H1 (cell line): ENCODE results near the gene BABAM2. TPM values are rescaled to one million over a fixed set of nuclear protein-coding genes. Genes with fewer than 3 reads are reported as not detected.

Source experiments
- BCL11A ChIP-seq, 2 experiments: IDR thresholded peaks; one replicate each; pipeline ENCODE4 v1.6.1; 2011; ENCODE audit warnings: low read depth in 2 of 2, low read length in 2 of 2, mild to moderate bottlenecking in 2 of 2
- CREB1 ChIP-seq: IDR thresholded peaks from 2 replicates; pipeline ENCODE4 v1.6.1; 2012; ENCODE audit warnings: inconsistent platforms
- HDAC6 ChIP-seq: IDR thresholded peaks from one replicate; pipeline ENCODE4 v1.7.1; 2012; ENCODE audit warnings: low read depth, mild to moderate bottlenecking, inconsistent platforms, low read length, moderate library complexity
- JUN ChIP-seq: IDR thresholded peaks from 2 replicates; pipeline ENCODE4 v1.6.1; 2011; ENCODE audit warnings: low read depth, mild to moderate bottlenecking, improper control_type of control experiment, low read length
- JUND ChIP-seq: IDR thresholded peaks from 2 replicates; pipeline ENCODE4 v1.6.1; 2011; ENCODE audit warnings: mild to moderate bottlenecking, improper control_type of control experiment, low read length
- KDM5A ChIP-seq: fragments of 200-600 bp; IDR thresholded peaks from 2 replicates; pipeline ENCODE4 v1.7.1; 2012; ENCODE audit warnings: mild to moderate bottlenecking, low read length, inconsistent platforms, mixed read lengths
- NANOG ChIP-seq: IDR thresholded peaks from 2 replicates; pipeline ENCODE4 v1.6.1; 2011; ENCODE audit warnings: low read length, low read depth, mild to moderate bottlenecking, inconsistent platforms; ENCODE audit not compliant: insufficient read depth, poor library complexity, severe bottlenecking
- PHF8 ChIP-seq: fragments of 200-600 bp; sonication (generic); conservative IDR thresholded peaks from 2 replicates; pipeline ENCODE4 v1.7.1; 2012; ENCODE audit warnings: low read depth, mild to moderate bottlenecking, inconsistent platforms, low read length, moderate library complexity
- polyA plus RNA-seq, 7 experiments: library from polyadenylated mRNA; depleted of rRNA in 3 of 7; stranded (reverse) in 5 of 7; unstranded in 2 of 7; fragments of >200 nt in 5 of 7; fragments of 200-250 nt in 2 of 7; gene quantifications; 1 replicate in 5 of 7; 2 replicates in 1 of 7; 4 replicates in 1 of 7; pipeline versions ENCODE4 v1.2.1 to v1.2.3, GENCODE V29; 2011 to 2013; ENCODE audit warnings: missing spikeins in 2 of 7, mixed read lengths in 2 of 7
- total RNA-seq: library from RNA; stranded (reverse); fragmentation: NEBNext Ultra II Directional; extraction: Animal tissue kit (Norgen Biotek cat#: 25700); gene quantifications from 2 replicates; pipeline ENCODE4 v1.2.1, GENCODE V29; 2021
- TF ChIP-seq, protein P1 (sequence below): fragments of 300-600 bp; sonication (generic); IDR thresholded peaks from 2 replicates; pipeline ENCODE4 v1.7.1; 2012; ENCODE audit warnings: low read length, moderate library complexity, mild to moderate bottlenecking, inconsistent platforms; ENCODE audit not compliant: insufficient replicate concordance
- TF ChIP-seq, protein P2 (sequence below): IDR thresholded peaks from 2 replicates; pipeline ENCODE4 v1.6.1; 2011; ENCODE audit warnings: low read depth, mild to moderate bottlenecking, low read length; ENCODE audit not compliant: insufficient read depth

BABAM2 gene
- total and polyA plus RNA-seq, 2 of the 8 experiments (the other 6 are each of a cell fraction or from before 2014, with no cell fraction given), result 15.8 to 20.9 TPM

DNA sequence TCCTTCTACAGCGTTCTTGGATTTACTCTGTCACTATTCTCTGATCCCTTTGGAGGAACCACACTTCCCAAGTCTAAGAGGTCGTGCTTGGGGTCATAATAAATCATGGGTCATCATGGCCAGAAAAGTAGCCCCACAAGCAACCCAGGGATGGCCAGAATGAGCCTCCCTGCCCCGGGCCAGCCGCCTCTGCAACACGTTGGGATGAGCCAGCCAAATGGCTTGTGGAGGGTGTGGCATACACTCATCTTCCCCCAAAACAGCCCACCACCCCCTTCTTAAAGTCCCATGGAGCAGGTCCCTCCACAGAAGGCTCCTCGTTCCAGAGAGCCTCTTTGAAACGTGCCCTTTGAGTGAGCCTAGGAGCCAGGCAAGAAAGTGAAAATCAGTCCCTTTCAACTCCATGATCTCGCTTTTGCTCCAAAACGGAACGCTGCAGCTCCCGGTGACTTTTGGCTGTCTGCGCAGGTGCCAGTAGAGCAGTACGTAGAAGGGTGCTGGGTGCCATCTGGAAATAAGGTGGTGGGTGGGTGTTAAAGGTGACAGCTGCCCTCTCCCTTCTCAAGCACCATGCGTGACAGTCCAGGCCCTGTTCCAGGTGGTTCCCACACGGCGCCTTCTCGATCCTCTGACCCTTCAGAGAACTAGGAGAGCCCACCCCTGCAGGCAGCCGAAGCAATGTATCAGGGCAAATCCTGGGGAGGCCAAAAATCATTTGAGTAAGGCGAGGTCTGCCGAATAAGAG, 453.6 kb downstream of the BABAM2 start (continued):
- TF ChIP-seq, protein P1, sequence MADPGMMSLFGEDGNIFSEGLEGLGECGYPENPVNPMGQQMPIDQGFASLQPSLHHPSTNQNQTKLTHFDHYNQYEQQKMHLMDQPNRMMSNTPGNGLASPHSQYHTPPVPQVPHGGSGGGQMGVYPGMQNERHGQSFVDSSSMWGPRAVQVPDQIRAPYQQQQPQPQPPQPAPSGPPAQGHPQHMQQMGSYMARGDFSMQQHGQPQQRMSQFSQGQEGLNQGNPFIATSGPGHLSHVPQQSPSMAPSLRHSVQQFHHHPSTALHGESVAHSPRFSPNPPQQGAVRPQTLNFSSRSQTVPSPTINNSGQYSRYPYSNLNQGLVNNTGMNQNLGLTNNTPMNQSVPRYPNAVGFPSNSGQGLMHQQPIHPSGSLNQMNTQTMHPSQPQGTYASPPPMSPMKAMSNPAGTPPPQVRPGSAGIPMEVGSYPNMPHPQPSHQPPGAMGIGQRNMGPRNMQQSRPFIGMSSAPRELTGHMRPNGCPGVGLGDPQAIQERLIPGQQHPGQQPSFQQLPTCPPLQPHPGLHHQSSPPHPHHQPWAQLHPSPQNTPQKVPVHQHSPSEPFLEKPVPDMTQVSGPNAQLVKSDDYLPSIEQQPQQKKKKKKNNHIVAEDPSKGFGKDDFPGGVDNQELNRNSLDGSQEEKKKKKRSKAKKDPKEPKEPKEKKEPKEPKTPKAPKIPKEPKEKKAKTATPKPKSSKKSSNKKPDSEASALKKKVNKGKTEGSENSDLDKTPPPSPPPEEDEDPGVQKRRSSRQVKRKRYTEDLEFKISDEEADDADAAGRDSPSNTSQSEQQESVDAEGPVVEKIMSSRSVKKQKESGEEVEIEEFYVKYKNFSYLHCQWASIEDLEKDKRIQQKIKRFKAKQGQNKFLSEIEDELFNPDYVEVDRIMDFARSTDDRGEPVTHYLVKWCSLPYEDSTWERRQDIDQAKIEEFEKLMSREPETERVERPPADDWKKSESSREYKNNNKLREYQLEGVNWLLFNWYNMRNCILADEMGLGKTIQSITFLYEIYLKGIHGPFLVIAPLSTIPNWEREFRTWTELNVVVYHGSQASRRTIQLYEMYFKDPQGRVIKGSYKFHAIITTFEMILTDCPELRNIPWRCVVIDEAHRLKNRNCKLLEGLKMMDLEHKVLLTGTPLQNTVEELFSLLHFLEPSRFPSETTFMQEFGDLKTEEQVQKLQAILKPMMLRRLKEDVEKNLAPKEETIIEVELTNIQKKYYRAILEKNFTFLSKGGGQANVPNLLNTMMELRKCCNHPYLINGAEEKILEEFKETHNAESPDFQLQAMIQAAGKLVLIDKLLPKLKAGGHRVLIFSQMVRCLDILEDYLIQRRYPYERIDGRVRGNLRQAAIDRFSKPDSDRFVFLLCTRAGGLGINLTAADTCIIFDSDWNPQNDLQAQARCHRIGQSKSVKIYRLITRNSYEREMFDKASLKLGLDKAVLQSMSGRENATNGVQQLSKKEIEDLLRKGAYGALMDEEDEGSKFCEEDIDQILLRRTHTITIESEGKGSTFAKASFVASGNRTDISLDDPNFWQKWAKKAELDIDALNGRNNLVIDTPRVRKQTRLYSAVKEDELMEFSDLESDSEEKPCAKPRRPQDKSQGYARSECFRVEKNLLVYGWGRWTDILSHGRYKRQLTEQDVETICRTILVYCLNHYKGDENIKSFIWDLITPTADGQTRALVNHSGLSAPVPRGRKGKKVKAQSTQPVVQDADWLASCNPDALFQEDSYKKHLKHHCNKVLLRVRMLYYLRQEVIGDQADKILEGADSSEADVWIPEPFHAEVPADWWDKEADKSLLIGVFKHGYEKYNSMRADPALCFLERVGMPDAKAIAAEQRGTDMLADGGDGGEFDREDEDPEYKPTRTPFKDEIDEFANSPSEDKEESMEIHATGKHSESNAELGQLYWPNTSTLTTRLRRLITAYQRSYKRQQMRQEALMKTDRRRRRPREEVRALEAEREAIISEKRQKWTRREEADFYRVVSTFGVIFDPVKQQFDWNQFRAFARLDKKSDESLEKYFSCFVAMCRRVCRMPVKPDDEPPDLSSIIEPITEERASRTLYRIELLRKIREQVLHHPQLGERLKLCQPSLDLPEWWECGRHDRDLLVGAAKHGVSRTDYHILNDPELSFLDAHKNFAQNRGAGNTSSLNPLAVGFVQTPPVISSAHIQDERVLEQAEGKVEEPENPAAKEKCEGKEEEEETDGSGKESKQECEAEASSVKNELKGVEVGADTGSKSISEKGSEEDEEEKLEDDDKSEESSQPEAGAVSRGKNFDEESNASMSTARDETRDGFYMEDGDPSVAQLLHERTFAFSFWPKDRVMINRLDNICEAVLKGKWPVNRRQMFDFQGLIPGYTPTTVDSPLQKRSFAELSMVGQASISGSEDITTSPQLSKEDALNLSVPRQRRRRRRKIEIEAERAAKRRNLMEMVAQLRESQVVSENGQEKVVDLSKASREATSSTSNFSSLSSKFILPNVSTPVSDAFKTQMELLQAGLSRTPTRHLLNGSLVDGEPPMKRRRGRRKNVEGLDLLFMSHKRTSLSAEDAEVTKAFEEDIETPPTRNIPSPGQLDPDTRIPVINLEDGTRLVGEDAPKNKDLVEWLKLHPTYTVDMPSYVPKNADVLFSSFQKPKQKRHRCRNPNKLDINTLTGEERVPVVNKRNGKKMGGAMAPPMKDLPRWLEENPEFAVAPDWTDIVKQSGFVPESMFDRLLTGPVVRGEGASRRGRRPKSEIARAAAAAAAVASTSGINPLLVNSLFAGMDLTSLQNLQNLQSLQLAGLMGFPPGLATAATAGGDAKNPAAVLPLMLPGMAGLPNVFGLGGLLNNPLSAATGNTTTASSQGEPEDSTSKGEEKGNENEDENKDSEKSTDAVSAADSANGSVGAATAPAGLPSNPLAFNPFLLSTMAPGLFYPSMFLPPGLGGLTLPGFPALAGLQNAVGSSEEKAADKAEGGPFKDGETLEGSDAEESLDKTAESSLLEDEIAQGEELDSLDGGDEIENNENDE, result no peak
- no peak for TF ChIP-seq PHF8
- TF ChIP-seq NANOG, result no peak
- no peak for TF ChIP-seq JUN
- TF ChIP-seq, protein P2, sequence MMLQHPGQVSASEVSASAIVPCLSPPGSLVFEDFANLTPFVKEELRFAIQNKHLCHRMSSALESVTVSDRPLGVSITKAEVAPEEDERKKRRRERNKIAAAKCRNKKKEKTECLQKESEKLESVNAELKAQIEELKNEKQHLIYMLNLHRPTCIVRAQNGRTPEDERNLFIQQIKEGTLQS, result no peak
- TF ChIP-seq CREB1, result no peak
- no peak for TF ChIP-seq BCL11A (IDR thresholded peaks at IDR 0.05; ENCODE audit: low read depth in 2 of 2, low read length in 2 of 2)
- no peak for TF ChIP-seq JUND
- TF ChIP-seq KDM5A, result no peak
- TF ChIP-seq HDAC6, result no peak
